HS-27A (cell line): Measurements from ENCODE around the gene BAMBI.

Experiments used
- DNase-seq: peaks from one replicate; pipeline ENCODE4 v3.0.0-alpha.2; 2012; ENCODE audit warnings: low read depth, missing footprints

BAMBI gene

GRCh38 chr10:28705472-28705871 is 28.2 kb downstream of the BAMBI start:
- no peak for DNase-seq

- DNase-seq = no peak
Observed at GRCh38 chr10:28709001-28709710, 31.8 kb downstream of the BAMBI start.

- no peak for DNase-seq
Observed at GRCh38 chr10:28710202-28710886, 33.0 kb downstream of the BAMBI start.

- DNase-seq = no peak
Observed at GRCh38 chr10:28711041-28711440, 33.7 kb downstream of the BAMBI start.

- no peak for DNase-seq
Observed at GRCh38 chr10:28711776-28712175, 34.5 kb downstream of the BAMBI start.

- no peak for DNase-seq
Observed at GRCh38 chr10:28713626-28714352, 36.5 kb downstream of the BAMBI start.

- no peak for DNase-seq
Observed at GRCh38 chr10:28714401-28715053, 37.2 kb downstream of the BAMBI start.

GRCh38 chr10:28715246-28715645 is 37.9 kb downstream of the BAMBI start:
- no peak for DNase-seq

- DNase-seq = no peak
Observed at GRCh38 chr10:28715757-28716156, 38.4 kb downstream of the BAMBI start.

- no peak for DNase-seq
Observed at GRCh38 chr10:28716748-28717147, 39.4 kb downstream of the BAMBI start.

GRCh38 chr10:28717656-28718201 is 40.4 kb downstream of the BAMBI start:
- no peak for DNase-seq

GRCh38 chr10:28719789-28720436 is 42.6 kb downstream of the BAMBI start:
- DNase-seq = peak; percentile 23

- no peak for DNase-seq
Observed at GRCh38 chr10:28721318-28721951, 44.1 kb downstream of the BAMBI start.

- DNase-seq = no peak
Observed at GRCh38 chr10:28722065-28722803, 44.9 kb downstream of the BAMBI start.

GRCh38 chr10:28728366-28728765 is 51.0 kb downstream of the BAMBI start:
- DNase-seq = no peak

GRCh38 chr10:28730031-28730778 is 52.9 kb downstream of the BAMBI start:
- DNase-seq = peak; percentile 22

GRCh38 chr10:28732091-28732490 is 54.8 kb downstream of the BAMBI start:
- no peak for DNase-seq
